Measurements from ENCODE around the gene CLCA1.

The CLCA1 gene

GRCh38 chr1:86468501-86468977 lies at the start of gene CLCA1:
TSS of gene CLCA1 (plus strand) at chr1:86468927. CDS start at chr1:86468972, 45 bp downstream.
- H3K4me3 ChIP-seq (ENCODE audit: control insufficient read depth, low read depth, low read length) = no peak within 1 kb of the TSS
- no peak for TF ChIP-seq CTCF (conservative IDR thresholded peaks at IDR 0.05; ENCODE audit: control insufficient read depth, insufficient read depth, low read depth, low read length)
- no peak for DNase-seq (ENCODE audit: low read depth)

GRCh38 chr1:86419277-86419903 lies 49.3 kb upstream of the CLCA1 start:
- no peak overlapping the region for H3K4me3 ChIP-seq (ENCODE audit: control insufficient read depth, low read depth, low read length)
- DNase-seq (ENCODE audit: low read depth) = peak; percentile 41
- TF ChIP-seq CTCF (conservative IDR thresholded peaks at IDR 0.05; ENCODE audit: control insufficient read depth, insufficient read depth, low read depth, low read length) = peak; percentile 65

- H3K4me3 ChIP-seq (ENCODE audit: control insufficient read depth, low read depth, low read length) = no peak overlapping the region
- DNase-seq (ENCODE audit: low read depth) = peak; percentile 38
- no peak for TF ChIP-seq CTCF (conservative IDR thresholded peaks at IDR 0.05; ENCODE audit: control insufficient read depth, insufficient read depth, low read depth, low read length)
Observed at GRCh38 chr1:86421601-86422280, 47.0 kb upstream of the CLCA1 start.

- no peak overlapping the region for H3K4me3 ChIP-seq (ENCODE audit: control insufficient read depth, low read depth, low read length)
- no peak for DNase-seq (ENCODE audit: low read depth)
- no peak for TF ChIP-seq CTCF (conservative IDR thresholded peaks at IDR 0.05; ENCODE audit: control insufficient read depth, insufficient read depth, low read depth, low read length)
Observed at GRCh38 chr1:86423473-86423872, 45.3 kb upstream of the CLCA1 start.

DNA sequence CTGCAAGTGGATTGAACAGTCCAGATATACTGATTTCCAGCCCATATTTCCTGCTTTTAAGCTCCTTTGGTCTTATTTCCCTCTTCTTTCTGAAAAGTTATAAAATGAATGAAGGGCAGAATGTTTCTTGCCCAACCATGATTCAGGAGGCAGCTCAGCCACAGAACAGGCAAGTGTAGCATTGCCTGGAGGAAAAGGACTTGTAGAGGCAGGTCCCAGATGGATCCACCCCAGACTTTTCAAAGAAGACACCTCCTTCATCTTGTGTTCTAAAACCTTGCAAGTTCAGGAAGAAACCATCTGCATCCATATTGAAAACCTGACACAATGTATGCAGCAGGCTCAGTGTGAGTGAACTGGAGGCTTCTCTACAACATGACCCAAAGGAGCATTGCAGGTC lies 44.9 kb upstream of the CLCA1 start, which contains the start of gene CLCA2:
TSS of gene CLCA2 (plus strand) at position 299 of the 400 bp plus-strand sequence. CDS start at position 376, 77 bp downstream.
- no peak for DNase-seq (ENCODE audit: low read depth)
- TF ChIP-seq CTCF (conservative IDR thresholded peaks at IDR 0.05; ENCODE audit: control insufficient read depth, insufficient read depth, low read depth, low read length) = no peak
- no peak within 1 kb of the TSS for H3K4me3 ChIP-seq (ENCODE audit: control insufficient read depth, low read depth, low read length)

GRCh38 chr1:86429122-86429725 lies 39.5 kb upstream of the CLCA1 start:
- peak; percentile 14 for DNase-seq (ENCODE audit: low read depth)
- no peak overlapping the region for H3K4me3 ChIP-seq (ENCODE audit: control insufficient read depth, low read depth, low read length)
- no peak for TF ChIP-seq CTCF (conservative IDR thresholded peaks at IDR 0.05; ENCODE audit: control insufficient read depth, insufficient read depth, low read depth, low read length)
